Epithelial cell of prostate (primary cell): Measurements from ENCODE around the gene MED15.

Experiments
- DNase-seq: peaks from one replicate; pipeline ENCODE4 v3.0.0-alpha.2; 2011; ENCODE audit warnings: low read depth, low spot score
- H3K27ac ChIP-seq: fragments of 450-650 bp; 2 replicates; pipeline ENCODE4 v1.5.1; 2017; ENCODE audit warnings: mild to moderate bottlenecking

The MED15 gene

GRCh38 chr22:20548806-20549205 is 41.4 kb downstream of the MED15 start:
- no peak for DNase-seq
- no peak overlapping the region for H3K27ac ChIP-seq

DNA sequence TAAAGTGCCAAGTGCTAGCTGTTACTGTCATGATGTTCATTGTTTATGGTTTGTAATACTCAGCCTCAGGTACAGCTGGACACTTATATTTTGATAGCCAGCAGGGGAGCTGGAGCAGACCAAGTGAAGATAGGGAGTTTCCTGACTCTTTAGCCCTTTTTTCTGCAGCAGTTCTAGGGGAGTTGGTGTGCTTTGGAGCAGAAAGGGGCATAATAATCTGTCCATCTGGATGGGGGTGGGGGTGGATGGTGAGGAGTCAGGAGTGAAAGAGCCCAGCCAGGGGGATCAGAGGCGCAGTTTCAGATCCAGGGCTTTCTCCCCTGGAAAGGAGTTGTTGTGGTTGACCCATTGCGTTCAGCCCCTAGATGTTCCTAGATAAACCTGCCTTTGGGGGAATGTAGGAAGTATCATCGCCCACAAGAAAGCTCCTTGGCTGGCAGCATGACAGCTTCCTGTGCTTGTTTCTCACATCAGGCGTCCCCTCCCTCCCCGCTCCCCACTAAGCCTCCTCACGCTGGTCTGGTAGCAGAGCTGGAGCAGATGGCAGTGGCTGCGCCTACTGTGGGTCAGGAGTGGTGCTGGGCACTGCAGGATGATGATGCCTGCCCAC is 41.9 kb downstream of the MED15 start:
- peak overlapping the region; percentile 32 for H3K27ac ChIP-seq
- no peak for DNase-seq

GRCh38 chr22:20550057-20550817 is 42.8 kb downstream of the MED15 start:
- peak overlapping the region; percentile 32 for H3K27ac ChIP-seq
- DNase-seq, result no peak

DNA sequence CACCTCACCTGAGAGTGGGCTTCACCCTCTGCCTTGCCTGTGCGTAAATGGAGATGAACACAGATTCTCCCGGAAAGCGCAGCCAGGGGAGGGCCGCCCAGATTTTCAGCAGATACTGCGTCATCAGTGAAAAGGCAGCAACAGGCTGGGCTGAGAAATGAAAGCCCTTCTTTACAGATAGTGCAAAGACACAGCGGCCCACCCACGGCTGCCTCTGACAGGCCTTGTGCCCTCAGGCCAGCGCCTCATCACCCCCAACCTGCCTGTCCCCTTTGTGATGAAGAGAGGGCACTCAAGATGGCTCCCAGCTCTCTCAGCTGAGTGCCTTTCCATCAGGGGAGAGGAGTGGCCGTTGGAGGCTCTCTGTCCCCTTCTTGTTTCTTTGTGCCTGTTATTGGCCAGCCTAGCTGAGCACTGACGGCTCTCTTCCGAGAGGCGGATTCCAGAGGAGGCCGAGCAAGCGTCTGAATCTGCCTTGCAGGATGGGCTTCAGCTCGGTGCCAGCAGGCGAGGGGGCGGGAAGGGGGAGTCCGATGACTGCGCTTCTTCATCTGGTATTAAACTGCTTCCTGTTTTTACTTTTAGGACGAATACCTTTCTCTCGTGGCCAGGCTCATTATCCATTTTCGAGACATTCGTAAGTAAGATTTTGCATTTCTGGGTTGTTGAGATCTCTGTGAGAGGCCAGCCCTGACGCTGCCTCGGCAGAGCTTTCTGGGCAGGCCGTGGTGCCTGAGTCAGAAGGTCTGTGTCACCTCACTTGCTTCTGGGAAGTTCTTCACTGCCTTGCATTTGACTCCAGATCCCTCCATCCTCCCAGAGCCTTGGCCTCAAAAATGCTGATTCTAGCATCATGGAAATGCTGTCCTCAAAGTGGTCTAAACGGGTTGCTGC is 43.7 kb downstream of the MED15 start:
- no peak for DNase-seq
- H3K27ac ChIP-seq, result peak overlapping the region; percentile 32

DNA sequence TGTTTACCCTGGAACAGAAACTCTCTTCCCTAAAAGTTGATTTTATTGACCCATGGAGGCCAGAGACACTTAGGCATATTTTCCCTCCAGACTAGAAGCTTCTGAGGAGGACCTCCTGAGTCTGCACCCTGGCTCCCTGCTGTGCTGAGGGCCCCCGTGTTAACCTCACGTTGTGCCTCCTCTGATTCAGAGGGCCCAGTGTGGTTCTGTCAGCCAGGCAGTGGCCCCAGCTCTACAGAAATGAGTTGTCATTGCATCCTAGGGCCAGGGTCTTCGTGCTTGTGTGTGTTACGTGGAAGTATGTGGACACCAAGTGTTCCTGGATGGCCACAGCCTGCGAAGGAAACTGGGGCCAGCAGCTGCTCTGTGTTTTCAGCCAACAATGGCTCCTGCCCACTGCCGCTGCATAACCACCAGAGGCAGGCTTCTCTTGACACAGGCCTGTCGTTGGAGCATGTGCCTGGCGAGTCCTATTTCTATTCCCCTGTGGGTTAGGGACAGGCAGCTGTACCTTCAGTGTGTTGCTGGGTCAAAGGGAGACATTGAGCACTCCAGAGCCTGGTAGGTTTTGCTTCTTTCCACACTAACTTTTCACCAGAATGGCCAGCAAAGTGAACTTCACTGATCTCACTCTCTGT is 44.5 kb downstream of the MED15 start:
- H3K27ac ChIP-seq, result no peak overlapping the region
- no peak for DNase-seq

DNA sequence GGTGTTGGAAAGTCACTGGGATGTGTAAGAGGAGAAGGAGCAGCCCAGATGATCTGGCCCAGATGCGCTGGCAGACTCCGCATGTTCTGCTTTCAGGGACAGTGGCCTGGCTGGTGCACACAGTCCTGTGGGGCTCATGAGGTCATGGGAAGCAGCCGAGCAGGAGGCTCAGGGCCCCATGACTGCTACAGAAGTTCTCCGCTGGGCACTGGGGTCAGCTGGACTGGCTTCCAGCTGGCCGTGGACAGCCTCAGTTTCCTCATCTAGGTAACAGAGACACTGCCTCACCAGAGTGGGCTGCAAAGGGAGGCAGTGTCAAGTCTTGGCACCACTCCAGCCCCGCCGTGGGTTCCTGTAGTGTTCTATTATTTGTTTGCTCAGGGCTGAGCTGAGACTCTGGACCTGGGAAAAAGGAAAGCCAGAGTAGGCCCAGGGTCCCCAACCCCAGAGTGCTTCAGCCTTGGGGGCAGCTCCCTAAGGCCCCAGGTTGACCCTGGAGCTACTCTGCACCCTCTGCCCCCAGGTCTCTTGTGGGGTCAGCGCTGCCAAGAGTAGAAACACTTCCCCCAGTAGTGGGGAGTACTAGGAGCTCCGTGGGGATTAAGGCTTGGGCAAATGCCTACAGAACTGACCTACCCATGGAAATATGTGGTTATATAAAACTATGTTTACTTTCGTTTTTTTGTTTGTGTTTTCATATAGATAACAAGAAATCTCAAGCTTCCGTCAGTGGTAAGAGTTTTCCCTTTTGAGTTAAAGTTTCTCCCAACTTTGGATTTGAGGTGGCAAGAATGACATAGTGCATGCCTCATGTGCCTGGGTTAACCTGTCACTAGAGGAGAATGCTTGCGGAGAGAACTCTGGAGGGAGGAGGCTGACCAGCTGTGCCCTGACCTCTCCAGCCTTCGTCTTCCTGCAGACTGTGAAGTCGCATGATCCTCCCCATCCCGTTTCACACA is 45.3 kb downstream of the MED15 start:
- no peak overlapping the region for H3K27ac ChIP-seq
- no peak for DNase-seq

DNA sequence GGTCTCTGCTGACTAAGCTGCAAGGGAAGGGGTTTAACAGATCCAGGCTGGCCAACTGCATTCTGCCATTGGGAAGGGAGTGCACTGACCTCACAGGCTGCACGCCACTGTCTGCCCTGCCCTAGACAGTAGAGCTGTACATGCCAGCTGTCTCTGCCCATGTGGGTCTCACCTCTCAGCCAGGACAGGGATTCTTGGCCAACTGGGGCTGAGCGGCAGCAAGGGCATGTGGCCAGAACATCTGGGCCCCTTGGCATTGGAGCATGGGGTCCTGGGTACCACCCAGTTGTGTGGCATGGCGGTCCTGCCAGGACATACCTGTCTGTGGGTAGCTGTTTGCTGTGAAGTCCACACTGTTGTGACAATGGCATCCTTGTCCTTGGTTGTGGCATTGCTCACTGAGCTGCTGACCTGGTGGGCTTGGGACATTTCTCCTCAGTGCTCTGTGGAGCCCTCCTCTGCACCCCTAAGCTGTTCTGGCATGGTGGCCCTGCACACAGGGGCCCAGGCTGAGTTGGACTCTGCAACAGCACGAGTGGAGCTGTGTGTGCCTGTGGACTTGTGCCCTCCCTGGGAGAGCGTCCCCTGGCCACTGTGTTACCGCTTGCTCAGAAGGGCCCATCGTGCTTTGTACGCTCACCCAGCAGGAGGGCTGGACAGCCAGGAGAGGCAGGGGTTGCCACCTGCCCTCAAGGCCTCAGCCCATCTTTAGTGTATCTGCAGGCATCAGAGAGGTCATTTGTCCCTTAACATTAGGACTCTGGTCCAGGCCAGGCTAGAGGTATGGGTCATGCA is 46.7 kb downstream of the MED15 start:
- H3K27ac ChIP-seq, result no peak overlapping the region
- DNase-seq, result no peak

DNA sequence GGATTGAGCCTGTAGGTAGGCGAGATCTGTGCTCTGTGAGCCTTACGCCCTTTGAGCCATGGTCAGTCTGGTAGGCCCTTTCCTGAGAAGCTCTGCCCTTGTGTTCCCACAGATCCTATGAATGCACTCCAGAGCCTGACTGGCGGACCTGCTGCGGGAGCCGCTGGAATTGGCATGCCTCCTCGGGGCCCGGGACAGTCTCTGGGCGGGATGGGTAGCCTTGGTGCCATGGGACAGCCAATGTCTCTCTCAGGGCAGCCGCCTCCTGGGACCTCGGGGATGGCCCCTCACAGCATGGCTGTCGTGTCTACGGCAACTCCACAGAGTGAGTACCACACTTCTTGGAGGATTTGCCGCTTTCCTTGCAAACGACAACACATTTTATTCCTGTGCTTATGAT is 47.4 kb downstream of the MED15 start:
- H3K27ac ChIP-seq, result no peak overlapping the region

GRCh38 chr22:20558534-20558933 is 51.1 kb downstream of the MED15 start:
- H3K27ac ChIP-seq, result no peak overlapping the region

More for the DNA sequence above, 47.4 kb downstream of the MED15 start:
- no peak for DNase-seq

DNA sequence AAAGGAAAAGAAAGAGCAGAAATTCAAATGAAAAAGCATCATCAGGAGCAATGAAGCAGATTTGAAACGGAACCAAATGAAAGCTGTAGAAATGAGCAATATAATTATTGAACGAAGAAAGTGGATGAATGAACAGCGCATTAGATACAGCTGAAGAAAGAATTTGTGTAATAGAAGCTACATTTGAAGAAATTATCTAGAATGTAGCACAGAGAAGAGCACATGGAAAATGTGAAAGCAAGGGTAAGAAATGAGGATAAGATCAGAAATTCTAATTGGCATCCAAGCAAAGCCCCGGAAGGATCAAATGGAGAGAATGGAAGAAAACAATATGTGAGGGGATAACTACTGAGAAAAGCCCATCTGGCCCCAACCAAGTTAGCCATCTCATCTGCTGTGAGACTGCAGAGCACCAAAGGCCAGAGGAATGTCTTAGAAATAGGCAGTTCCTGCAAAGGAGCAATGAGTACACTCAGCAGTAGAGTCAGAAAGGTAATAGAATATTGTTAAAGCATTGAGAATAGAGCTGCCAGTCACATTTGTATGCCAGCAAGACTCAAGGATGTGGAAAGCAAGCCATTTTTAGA is 51.9 kb downstream of the MED15 start:
- no peak overlapping the region for H3K27ac ChIP-seq
- DNase-seq, result no peak

More at GRCh38 chr22:20558534-20558933, 51.1 kb downstream of the MED15 start:
- no peak for DNase-seq

DNA sequence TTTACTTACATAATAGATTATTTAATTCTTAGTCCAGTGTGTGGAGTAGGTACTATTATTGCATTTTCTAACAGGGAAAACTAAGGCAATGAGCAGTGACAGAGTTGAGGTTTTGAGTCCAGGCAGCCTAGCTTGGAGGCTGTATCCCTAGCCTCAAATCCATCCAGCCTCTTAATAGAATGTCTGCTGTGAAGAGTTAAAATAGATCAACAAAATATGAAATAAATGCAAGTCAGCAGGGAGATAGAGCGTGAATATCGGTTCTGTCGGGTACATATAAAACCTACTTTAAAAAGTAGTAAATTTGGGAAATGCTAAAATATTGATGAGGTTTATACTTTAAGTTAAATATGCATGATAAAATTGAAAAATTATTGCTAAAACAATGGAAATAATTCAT is 53.3 kb downstream of the MED15 start:
- no peak for DNase-seq
- H3K27ac ChIP-seq, result no peak overlapping the region

GRCh38 chr22:20561882-20562281 is 54.5 kb downstream of the MED15 start:
- no peak for DNase-seq
- no peak overlapping the region for H3K27ac ChIP-seq

GRCh38 chr22:20562607-20563465 is 55.4 kb downstream of the MED15 start:
- H3K27ac ChIP-seq, result no peak overlapping the region
- no peak for DNase-seq

DNA sequence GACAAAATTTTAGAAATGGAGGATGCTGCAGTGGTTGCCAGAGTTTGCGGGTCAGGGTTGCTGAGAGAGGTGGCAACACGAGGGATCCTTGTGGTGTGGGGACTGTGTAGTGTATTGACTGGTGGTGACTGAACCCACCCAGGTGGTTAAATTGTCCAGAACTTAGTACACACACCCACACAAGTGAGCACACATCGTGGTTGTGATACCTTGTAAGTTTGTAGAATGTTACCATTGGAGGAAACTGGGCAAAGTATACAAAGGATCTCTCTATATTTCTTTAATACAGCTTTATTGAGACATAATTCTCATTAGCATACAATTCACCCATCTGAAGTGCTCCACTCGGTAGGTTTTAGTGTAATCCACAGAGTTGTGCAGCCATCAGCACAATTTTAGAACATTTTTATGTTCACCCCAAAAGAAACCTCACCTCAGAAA is 56.1 kb downstream of the MED15 start:
- peak overlapping the region; percentile 16 for H3K27ac ChIP-seq
- DNase-seq, result no peak

DNA sequence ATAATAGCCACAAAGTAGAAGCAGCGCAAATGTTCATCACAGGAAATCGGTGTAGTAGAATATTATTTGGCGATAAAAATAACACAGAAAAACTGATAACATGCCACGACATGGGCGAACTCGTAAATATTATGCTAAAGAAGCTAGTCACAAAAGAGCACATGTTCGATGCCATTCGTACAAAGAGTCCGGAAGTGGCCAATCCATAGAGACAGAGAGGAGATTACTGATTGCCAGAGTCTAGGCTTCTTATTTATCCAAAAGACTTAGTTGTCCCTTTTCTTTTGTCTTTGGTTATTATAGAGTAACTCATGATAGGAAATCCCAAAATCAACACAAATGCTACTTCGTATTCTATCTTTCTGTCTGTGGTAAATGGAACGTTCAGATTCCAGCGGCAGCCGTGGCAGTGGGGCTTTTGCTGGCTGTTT is 56.5 kb downstream of the MED15 start:
- no peak for DNase-seq
- peak overlapping the region; percentile 16 for H3K27ac ChIP-seq

- H3K27ac ChIP-seq, result peak overlapping the region; percentile 91
- DNase-seq, result no peak
Observed at GRCh38 chr22:20565079-20565734, 57.8 kb downstream of the MED15 start.

DNA sequence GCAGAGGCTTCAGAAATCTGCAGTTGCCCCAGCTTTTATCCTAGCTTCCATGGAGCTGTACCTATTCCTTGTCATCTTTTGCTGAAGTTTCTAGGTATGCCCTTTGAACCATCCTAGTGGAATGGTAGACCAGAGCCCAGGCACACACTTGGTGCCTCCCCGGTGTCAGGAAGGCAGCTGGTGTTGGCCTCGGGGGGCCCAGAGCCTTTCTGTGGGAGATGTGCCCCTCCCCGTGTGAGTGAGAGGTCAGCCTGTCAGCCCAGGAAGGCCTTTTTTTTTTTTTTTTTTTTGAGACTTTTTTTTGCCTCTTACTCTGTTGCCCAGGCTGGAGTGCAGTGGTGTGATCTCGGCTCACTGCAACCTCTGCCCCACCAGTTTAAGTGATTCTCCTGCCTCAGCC is 58.4 kb downstream of the MED15 start:
- DNase-seq, result no peak
- H3K27ac ChIP-seq, result peak overlapping the region; percentile 91
